Sigmoid colon (tissue), 4 donors: Measurements from ENCODE around the gene IGSF21.

ENCODE experiments used
- CTCF ChIP-seq, 4 experiments: fragments of 450-650 bp in 3 of 4; fragments of 200-600 bp in 1 of 4; IDR thresholded peaks; one replicate each; pipeline ENCODE4 v1.5.1; 2016 to 2019; ENCODE audit warnings: antibody characterized with exemption in 4 of 4, mild to moderate bottlenecking in 3 of 4, moderate library complexity in 2 of 4
- POLR2AphosphoS5 ChIP-seq, 4 donors: sonication (generic); formaldehyde crosslinking; IDR thresholded peaks; one replicate each; pipeline ENCODE4 v1.6.1; 2017; ENCODE audit warnings: antibody characterized with exemption in 4 of 4

- TF ChIP-seq CTCF (IDR thresholded peaks at IDR 0.05) (no peak), POLR2AphosphoS5 (IDR thresholded peaks at IDR 0.05) (no peak)
These were observed 306.1 kb downstream of the IGSF21 start for GRCh38 chr1:18413541-18414305.
